Esophagus squamous epithelium (tissue), 5 donors: Measurements from ENCODE around the gene CFAP57. TPM values are rescaled to one million over a fixed set of nuclear protein-coding genes. Genes with fewer than 3 reads are reported as not detected.
A peak's percentile ranks its signal among the peaks of the same experiment; 100 is the strongest.

Experiments
- DNase-seq: peaks from one replicate; lab custom pipeline; 2025; lab: John Stamatoyannopoulos, UW
- H3K27ac ChIP-seq, 4 donors: fragments of 200-600 bp; sonication (generic); one replicate each; pipeline ENCODE4 v1.5.1; 2016 to 2019; ENCODE audit warnings: mild to moderate bottlenecking in 1 of 4
- H3K27me3 ChIP-seq, 4 donors: fragments of 200-600 bp; sonication (generic); 1 replicate in 3 of 4; 2 replicates in 1 of 4; pipeline versions ENCODE4 v1.5.1 to v1.6.0; 2017 to 2021; ENCODE audit warnings: antibody characterized with exemption in 1 of 4
- H3K36me3 ChIP-seq, 3 donors: fragments of 200-600 bp; sonication (generic); one replicate each; pipeline ENCODE4 v1.5.1; 2016 to 2019
- H3K4me1 ChIP-seq, 3 donors: fragments of 200-600 bp; sonication (generic); one replicate each; pipeline ENCODE4 v1.5.1; 2017 to 2019
- H3K4me3 ChIP-seq, 4 donors: fragments of 200-600 bp; sonication (generic); 1 replicate in 3 of 4; 2 replicates in 1 of 4; pipeline ENCODE4 v1.5.1; 2016 to 2019; ENCODE audit warnings: mild to moderate bottlenecking in 2 of 4, moderate library complexity in 1 of 4
- H3K9me3 ChIP-seq, 3 donors: fragments of 200-600 bp; sonication (generic); one replicate each; pipeline ENCODE4 v1.5.1; 2016 to 2019
- POLR2A ChIP-seq, 4 donors: fragments of 450-650 bp; IDR thresholded peaks; one replicate each; pipeline ENCODE4 v1.6.1; 2017; ENCODE audit warnings: antibody characterized with exemption in 4 of 4, mild to moderate bottlenecking in 4 of 4, moderate library complexity in 3 of 4
- WGBS, 2 donors: methylation state at CpG; one replicate each; pipeline ENCODE4 v1.1.5; 2018; 5-methylcytosine and 5-hydroxymethylcytosine counted together
- intact Hi-C: fragments of 100-400 bp; cut with DNase I; formaldehyde crosslinking; loops from one replicate; pipeline ENCODE4 v1.15.0; 2022
- total RNA-seq, 4 donors: library from RNA; depleted of rRNA; stranded (reverse); fragments of >200 nt; gene quantifications; one replicate each; pipeline ENCODE4 v1.1.0, GENCODE V29; 2016
- TF ChIP-seq, protein P1 (sequence below), 6 experiments: fragments of 450-650 bp in 4 of 6; fragments of 200-600 bp in 2 of 6; sonication (generic) in 2 of 6; IDR thresholded peaks; one replicate each; pipeline ENCODE4 v1.5.1; 2016 to 2019; ENCODE audit warnings: antibody characterized with exemption in 6 of 6, mild to moderate bottlenecking in 4 of 6, moderate library complexity in 4 of 6
- donor health status: DM: yes; HTN: yes; CAD: no.

The CFAP57 gene
- total RNA-seq, 4 donors from 2014 or later: not detected

GRCh38 chr1:43274804-43275180 is 102.7 kb downstream of the CFAP57 start:
- TF ChIP-seq, protein P1, sequence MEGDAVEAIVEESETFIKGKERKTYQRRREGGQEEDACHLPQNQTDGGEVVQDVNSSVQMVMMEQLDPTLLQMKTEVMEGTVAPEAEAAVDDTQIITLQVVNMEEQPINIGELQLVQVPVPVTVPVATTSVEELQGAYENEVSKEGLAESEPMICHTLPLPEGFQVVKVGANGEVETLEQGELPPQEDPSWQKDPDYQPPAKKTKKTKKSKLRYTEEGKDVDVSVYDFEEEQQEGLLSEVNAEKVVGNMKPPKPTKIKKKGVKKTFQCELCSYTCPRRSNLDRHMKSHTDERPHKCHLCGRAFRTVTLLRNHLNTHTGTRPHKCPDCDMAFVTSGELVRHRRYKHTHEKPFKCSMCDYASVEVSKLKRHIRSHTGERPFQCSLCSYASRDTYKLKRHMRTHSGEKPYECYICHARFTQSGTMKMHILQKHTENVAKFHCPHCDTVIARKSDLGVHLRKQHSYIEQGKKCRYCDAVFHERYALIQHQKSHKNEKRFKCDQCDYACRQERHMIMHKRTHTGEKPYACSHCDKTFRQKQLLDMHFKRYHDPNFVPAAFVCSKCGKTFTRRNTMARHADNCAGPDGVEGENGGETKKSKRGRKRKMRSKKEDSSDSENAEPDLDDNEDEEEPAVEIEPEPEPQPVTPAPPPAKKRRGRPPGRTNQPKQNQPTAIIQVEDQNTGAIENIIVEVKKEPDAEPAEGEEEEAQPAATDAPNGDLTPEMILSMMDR (IDR thresholded peaks at IDR 0.05): no peak
- no peak for TF ChIP-seq POLR2A (IDR thresholded peaks at IDR 0.05)
- Histone ChIP-seq H3K4me3 (no peak overlapping the region), H3K27me3 (peaks cover 0 to 21% (median 0%) of the 10 kb centered on the region in 4 donors), H3K4me1 (peaks cover 7 to 32% (median 17%) of the 10 kb centered on the region in 3 donors), H3K36me3 (peaks cover 0 to 8% (median 0%) of the 10 kb centered on the region in 3 donors), H3K27ac (peak overlapping the region in 1 of 4 donors; percentile 44), H3K9me3 (no peaks in the 10 kb centered on the region)
- intact Hi-C loops: no loop called here
- WGBS, 2 donors: 82 to 86% methylated on average over 8 of the region's 8 CpGs
- no peak for DNase-seq

- no peaks in the 10 kb centered on the region for H3K9me3 ChIP-seq
- peaks cover 0 to 11% (median 0%) of the 10 kb centered on the region in 4 donors for H3K27me3 ChIP-seq
- WGBS, 2 donors: 83 to 88% methylated on average over 5 to 11 of the region's 12 CpGs
- intact Hi-C loops: no loop called here
- peaks cover 5 to 20% (median 7%) of the 10 kb centered on the region in 3 donors for H3K4me1 ChIP-seq
- peaks cover 0 to 8% (median 0%) of the 10 kb centered on the region in 3 donors for H3K36me3 ChIP-seq
- DNase-seq: no peak
- H3K27ac ChIP-seq: no peak overlapping the region
- no peak overlapping the region for H3K4me3 ChIP-seq
- TF ChIP-seq POLR2A (IDR thresholded peaks at IDR 0.05): no peak
- TF ChIP-seq, protein P1 (IDR thresholded peaks at IDR 0.05): no peak
Observed at GRCh38 chr1:43275826-43276620, 103.9 kb downstream of the CFAP57 start.

GRCh38 chr1:43276673-43277072 is 104.5 kb downstream of the CFAP57 start:
- H3K9me3 ChIP-seq: no peaks in the 10 kb centered on the region
- peaks cover 0 to 11% (median 0%) of the 10 kb centered on the region in 3 donors for H3K36me3 ChIP-seq
- H3K27ac ChIP-seq: no peak overlapping the region
- intact Hi-C loops: no loop called here
- 42 to 66% methylated on average over 4 to 7 of the region's 7 CpGs for WGBS, 2 donors
- H3K4me3 ChIP-seq: no peak overlapping the region
- H3K4me1 ChIP-seq: peaks cover 5 to 13% (median 7%) of the 10 kb centered on the region in 3 donors
- no peak for DNase-seq
- TF ChIP-seq, protein P1 (IDR thresholded peaks at IDR 0.05): no peak
- TF ChIP-seq POLR2A (IDR thresholded peaks at IDR 0.05): no peak
- peaks cover 0 to 11% (median 0%) of the 10 kb centered on the region in 4 donors for H3K27me3 ChIP-seq

DNA sequence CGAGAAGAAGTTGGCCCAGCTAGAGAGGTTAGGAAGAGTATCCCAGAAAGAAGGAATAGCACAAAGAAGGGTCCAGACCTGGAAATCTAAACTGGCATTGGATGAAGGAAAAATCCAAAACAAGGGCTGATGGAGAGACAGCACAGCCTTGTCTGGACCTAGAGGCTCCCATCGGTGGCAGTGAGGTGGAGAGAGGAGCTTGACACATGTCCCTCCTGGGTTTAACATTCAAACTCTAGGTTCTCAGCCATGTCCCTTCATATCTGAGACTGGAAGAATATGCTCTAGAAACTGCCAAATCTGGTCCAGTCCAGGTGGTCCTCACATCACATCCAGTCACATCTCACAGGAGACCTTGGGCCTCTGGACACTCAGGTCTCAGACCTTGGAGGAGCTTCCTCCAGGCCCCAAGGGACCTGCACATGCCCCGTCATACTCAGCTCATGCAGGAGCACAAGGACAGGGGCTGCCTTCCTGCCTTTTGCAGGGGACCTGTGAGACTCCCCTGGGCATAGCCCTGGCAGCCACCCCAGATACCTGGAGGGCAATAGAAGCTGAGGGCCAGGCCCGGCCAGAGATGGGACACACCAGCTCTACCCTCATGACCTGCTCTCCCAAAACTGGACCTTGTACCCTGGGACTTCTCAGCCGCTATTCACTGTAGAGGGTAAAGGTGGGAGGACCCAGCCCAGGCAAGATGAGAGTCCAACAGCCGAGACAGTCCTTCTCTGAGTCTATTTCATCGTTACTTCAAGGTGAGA is 105.2 kb downstream of the CFAP57 start:
- peaks cover 5 to 12% (median 7%) of the 10 kb centered on the region in 3 donors for H3K4me1 ChIP-seq
- H3K27ac ChIP-seq: no peak overlapping the region
- no peak for DNase-seq
- H3K27me3 ChIP-seq: peaks cover 0 to 8% (median 0%) of the 10 kb centered on the region in 4 donors
- no peak overlapping the region for H3K4me3 ChIP-seq
- 87 to 88% methylated on average over 4 of the region's 7 CpGs for whole genome bisulfite sequencing, 2 donors
- peaks cover 0 to 14% (median 0%) of the 10 kb centered on the region in 3 donors for H3K36me3 ChIP-seq
- intact Hi-C loops: no loop called here
- TF ChIP-seq, protein P1 (IDR thresholded peaks at IDR 0.05): no peak
- no peaks in the 10 kb centered on the region for H3K9me3 ChIP-seq
